Measurements from ENCODE around the gene MYBPC3. TPM values are rescaled to one million over a fixed set of nuclear protein-coding genes. Genes with fewer than 3 reads are reported as not detected.

The MYBPC3 gene
- total RNA-seq, 4 donors from 2014 or later = not detected

DNA sequence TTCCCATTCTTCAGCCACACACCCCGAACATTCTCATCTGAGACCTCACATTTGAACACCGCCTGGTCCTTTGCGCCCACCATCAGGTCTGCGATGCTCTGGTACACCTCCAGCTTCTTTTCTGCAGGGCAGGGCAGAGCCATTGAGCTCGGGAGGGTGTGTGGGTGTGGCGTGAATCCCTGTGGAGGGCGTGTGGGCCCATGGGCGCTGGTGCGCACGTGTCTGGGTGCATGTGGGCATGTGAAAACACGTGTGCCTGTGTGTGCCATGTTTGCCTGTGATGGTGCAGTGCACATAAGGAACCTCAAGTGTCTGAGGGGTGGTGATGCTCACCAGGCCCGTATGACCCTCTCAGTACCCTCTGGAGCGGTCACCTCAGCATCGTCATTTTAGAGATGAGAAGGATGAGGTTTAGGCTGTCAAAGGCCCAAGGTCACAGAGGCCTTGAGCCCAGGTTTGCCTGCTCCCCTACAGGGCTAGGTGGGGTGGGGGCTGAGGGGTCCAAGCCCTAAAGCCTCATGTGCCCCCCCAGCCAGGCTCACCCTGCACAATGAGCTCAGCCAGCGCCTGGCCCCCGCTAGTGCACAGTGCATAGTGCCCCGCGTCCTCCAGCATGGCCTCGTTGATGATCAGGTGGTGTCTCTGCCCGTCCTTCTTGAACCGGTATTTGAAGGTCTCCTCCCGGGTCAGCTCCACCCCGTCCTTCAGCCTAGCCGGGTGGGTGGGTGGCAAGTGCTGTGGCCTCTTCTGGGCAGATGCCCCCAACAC is 10.3 kb downstream of the MYBPC3 start:
- WGBS, 2 donors = 80 to 82% methylated on average over 23 to 24 of the region's 24 CpGs
- no peak overlapping the region for H3K4me3 ChIP-seq (ENCODE audit: low read depth, poor library complexity, severe bottlenecking)
- TF ChIP-seq, protein P1, sequence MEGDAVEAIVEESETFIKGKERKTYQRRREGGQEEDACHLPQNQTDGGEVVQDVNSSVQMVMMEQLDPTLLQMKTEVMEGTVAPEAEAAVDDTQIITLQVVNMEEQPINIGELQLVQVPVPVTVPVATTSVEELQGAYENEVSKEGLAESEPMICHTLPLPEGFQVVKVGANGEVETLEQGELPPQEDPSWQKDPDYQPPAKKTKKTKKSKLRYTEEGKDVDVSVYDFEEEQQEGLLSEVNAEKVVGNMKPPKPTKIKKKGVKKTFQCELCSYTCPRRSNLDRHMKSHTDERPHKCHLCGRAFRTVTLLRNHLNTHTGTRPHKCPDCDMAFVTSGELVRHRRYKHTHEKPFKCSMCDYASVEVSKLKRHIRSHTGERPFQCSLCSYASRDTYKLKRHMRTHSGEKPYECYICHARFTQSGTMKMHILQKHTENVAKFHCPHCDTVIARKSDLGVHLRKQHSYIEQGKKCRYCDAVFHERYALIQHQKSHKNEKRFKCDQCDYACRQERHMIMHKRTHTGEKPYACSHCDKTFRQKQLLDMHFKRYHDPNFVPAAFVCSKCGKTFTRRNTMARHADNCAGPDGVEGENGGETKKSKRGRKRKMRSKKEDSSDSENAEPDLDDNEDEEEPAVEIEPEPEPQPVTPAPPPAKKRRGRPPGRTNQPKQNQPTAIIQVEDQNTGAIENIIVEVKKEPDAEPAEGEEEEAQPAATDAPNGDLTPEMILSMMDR (IDR thresholded peaks at IDR 0.05) = no peak
- TF ChIP-seq POLR2A (IDR thresholded peaks at IDR 0.05) = no peak
- DNase-seq (ENCODE audit: low spot score in 2 of 2) = no peak
- intact Hi-C loops (cut with DNase I; ENCODE audit: low total_unique reads) = no loop called here

DNA sequence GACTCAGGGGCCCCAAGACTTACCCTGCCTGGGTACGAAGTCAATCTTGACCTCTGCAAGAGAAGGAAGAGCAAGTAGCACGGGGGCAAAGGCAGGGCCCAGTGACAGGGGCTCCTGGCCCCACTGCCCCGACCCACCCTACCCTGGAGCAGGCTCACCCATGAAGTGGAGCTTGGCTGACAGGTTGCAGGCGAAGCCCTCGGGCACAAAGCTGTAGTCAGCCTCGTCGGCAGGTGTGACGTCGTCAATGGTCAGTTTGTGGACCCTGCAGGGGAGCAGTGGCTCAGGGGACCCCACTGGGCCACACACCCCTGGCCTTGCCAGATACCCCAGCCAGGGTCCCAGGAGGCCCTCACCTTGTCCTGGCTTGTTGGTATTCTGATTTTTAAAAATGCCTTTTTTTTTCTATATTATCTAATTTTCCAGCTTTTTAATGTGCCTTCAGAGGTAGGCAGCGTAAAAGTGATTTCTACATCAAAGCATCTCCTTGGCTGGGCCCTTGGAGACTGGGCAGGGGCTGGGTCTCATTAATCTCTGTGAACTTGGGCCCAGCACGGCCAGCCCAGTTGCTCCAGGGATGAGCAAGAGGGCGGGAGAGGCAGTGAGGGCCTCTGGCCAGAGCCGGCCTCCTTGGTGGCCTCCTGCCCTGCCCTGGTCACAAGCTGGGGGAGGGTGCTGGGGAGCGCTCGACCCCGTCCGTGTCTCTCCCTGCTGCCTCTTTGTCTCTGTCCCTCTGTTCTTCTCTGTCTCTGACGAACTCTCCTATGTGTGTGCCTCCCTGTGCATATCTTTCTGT is 11.3 kb downstream of the MYBPC3 start:
- intact Hi-C loops (cut with DNase I; ENCODE audit: low total_unique reads) = no loop called here
- 56 to 63% methylated on average over 16 to 18 of the region's 18 CpGs for WGBS, 2 donors
- H3K4me3 ChIP-seq (ENCODE audit: low read depth, poor library complexity, severe bottlenecking) = no peak overlapping the region
- TF ChIP-seq POLR2A (IDR thresholded peaks at IDR 0.05) = no peak
- TF ChIP-seq, protein P1 (IDR thresholded peaks at IDR 0.05) = no peak
- DNase-seq (ENCODE audit: low spot score in 2 of 2) = no peak

DNA sequence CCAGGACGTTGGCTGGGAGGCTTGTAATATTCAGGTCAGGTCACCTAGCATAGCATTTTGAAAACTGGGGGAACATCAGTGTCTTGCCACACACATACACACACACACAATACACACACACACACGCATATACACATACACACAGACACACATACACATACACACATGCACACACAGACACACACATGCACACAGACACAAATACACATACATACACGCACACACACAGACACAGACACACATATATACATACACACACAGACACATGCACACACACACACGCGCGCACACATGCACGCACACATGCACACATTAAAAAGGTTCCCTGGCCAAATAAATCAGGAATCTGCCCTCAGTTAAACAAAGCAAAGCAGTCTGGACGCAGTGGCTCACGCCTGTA is 12.5 kb downstream of the MYBPC3 start:
- no peak for DNase-seq (ENCODE audit: low spot score in 2 of 2)
- no peak overlapping the region for H3K4me3 ChIP-seq (ENCODE audit: low read depth, poor library complexity, severe bottlenecking)
- 82 to 83% methylated on average over 9 of the region's 9 CpGs for WGBS, 2 donors
- intact Hi-C loops (cut with DNase I; ENCODE audit: low total_unique reads) = no loop called here
- TF ChIP-seq POLR2A (IDR thresholded peaks at IDR 0.05) = no peak
- TF ChIP-seq, protein P1 (IDR thresholded peaks at IDR 0.05) = no peak

DNA sequence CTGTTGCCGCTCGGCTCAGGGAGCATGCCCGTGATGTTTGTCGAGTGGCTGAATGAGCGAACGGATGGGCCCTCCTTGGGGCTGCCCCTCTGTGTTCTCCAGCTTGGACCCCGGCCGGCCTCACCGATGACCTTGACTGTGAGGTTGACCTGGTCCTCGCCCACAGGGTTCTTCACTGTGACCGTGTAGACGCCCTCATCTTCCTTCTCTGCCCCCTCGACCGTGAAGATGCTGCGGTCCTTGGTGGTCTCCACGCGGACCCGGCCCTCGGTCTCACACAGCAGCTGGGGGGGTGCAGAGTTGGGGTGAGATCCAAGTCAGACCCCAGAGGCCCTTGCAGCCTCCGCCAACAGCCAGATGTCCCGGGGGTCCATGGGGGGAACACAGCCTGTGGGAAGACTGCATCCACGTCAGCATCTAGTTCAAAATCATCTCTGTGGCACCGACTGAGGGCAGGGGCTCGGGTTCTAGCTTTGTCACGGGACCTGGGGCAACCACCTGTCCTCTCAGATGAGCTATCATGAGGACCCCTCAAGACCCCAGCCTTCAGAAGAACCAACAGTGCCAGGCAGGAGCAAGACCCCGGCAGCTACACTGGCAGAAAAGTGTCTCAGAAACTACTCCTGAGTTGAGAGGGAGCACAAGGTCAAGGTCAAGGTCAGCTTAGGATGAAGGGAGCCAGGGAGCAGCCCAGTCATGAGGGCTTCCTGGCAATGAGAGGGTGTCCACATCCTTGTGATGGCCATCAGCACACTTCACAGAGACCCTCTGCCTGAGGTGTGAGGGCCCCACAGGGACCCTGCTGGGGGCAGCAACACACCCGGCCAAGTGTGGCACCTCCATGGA is 13.9 kb downstream of the MYBPC3 start:
- H3K4me3 ChIP-seq (ENCODE audit: low read depth, poor library complexity, severe bottlenecking) = no peak overlapping the region
- 90 to 92% methylated on average over 23 to 27 of the region's 27 CpGs for WGBS, 2 donors
- intact Hi-C loops (cut with DNase I; ENCODE audit: low total_unique reads) = no loop called here
- TF ChIP-seq, protein P1 (IDR thresholded peaks at IDR 0.05) = no peak
- no peak for TF ChIP-seq POLR2A (IDR thresholded peaks at IDR 0.05)
- DNase-seq (ENCODE audit: low spot score in 2 of 2) = no peak

DNA sequence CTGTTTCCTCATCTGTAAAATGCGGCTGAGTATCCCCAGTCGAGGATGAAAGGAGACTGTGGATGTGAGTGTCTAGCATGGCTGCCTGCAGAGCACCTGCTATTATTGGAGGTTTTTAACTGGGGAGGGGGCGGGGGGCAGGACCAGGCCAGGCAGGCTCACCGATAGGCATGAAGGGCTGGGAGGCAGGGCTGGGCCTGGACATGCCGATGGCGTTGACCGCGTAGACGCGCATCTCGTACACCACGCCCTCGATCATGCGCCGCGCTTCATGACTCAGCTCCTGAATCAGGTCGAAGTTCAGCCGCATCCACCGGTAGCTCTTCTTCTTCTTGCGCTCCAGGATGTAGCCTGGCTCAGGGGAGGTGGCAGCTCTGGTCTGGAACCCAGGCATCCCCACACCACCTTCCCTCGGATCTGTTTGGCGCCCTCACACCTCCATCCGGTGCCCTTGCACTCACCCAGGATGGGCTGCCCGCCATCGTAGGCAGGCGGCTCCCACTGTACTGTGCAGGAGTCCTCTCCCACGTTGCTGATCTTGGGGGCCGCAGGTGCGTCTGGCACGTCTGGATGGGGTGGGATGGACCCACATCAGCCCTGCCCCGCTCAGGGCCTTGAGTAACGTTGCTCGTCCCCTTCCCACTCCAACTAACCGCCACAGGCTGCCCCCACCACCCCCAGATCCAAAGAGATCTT is 15.1 kb downstream of the MYBPC3 start:
- intact Hi-C loops (cut with DNase I; ENCODE audit: low total_unique reads) = no loop called here
- H3K4me3 ChIP-seq (ENCODE audit: low read depth, poor library complexity, severe bottlenecking) = no peak overlapping the region
- DNase-seq (ENCODE audit: low spot score in 2 of 2) = no peak
- TF ChIP-seq, protein P1 (IDR thresholded peaks at IDR 0.05) = no peak
- no peak for TF ChIP-seq POLR2A (IDR thresholded peaks at IDR 0.05)
- 89 to 93% methylated on average over 34 of the region's 34 CpGs for WGBS, 2 donors
